ENCODE results near the gene LARP1.
A peak's percentile ranks its signal among the peaks of the same experiment; 100 is the strongest.

The LARP1 gene

DNA sequence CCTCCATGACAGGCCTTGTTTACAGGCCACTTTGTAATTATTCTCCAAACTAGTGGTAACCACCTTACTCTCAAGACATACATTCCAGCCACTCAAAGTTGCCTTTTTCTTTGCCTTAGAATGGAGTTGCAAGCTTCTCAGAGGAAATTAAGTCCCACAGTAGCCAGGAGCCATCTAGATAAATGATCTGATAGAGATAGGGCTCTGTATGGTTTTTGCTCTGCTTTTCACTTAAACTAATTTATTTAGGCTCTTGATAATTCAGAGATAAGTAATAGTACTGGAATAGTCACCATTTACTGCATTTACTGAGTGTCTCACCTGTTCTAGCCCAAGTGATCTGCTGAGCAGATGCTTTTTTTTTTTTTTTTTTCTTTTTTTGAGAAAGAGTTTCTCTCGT, 7.5 kb downstream of the LARP1 start:
- no peak for DNase-seq

- DNase-seq, result no peak
Measured at GRCh38 chr5:154764967-154765366, 9.8 kb downstream of the LARP1 start.

- no peak for DNase-seq
Measured at GRCh38 chr5:154765396-154765925, 10.3 kb downstream of the LARP1 start.

GRCh38 chr5:154766558-154767281, 11.5 kb downstream of the LARP1 start:
- DNase-seq, result no peak

GRCh38 chr5:154767576-154767975, 12.4 kb downstream of the LARP1 start:
- no peak for DNase-seq

GRCh38 chr5:154768207-154768606, 13.0 kb downstream of the LARP1 start:
- no peak for DNase-seq

DNA sequence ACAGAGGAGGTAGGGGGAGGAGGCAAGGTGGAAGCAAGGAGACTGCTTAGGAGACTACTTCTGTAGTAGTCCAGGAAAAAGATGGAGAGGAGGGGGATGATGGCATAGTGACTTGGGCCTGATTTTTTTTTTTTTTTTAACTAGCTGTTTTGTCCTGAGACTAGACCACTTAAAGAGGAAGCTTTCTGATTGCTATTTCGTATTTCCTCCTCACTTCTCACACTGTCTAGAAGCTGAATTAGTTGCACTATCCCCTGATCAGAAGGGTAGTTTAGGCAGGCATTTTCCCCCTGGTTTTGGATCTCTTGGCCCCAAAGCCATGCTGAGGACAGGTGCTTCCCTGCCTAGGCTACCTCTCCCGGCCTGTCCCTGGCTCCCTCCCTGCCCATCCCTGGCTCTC, 14.9 kb downstream of the LARP1 start:
- DNase-seq, result no peak

DNA sequence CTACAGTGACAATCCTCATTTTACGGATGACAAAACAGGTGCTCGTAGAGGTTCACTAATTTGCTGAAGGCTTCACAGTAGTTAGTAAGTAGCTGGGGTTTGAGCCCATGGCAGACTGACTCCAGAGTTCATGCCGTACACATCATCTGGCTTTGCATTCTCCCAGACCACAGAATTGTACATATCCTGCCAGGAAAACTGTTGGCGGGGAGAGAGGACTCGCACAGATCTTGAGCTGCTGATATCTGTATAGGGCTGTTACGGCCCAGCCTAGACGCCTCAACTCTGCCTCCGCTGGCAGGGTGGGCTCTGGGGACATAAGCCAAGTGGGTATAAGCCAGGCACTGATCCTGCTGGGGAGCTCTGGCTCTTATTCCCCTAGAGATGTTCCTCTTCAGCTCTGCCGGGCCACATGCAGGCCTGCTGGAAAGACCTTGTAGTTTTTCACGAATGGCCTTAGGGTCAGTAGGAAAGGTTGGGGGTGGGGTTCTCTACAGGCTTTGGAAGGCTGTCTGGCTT, 16.3 kb downstream of the LARP1 start:
- peak; percentile 85 for DNase-seq

- no peak for DNase-seq
Measured at GRCh38 chr5:154773326-154773725, 18.1 kb downstream of the LARP1 start.

GRCh38 chr5:154776167-154776566, 21.0 kb downstream of the LARP1 start:
- DNase-seq, result no peak

- DNase-seq, result no peak
Measured at GRCh38 chr5:154778534-154778933, 23.4 kb downstream of the LARP1 start.

GRCh38 chr5:154779105-154779504, 23.9 kb downstream of the LARP1 start:
- no peak for DNase-seq

- no peak for DNase-seq
Measured at GRCh38 chr5:154780128-154780527, 25.0 kb downstream of the LARP1 start.

- no peak for DNase-seq
Measured at GRCh38 chr5:154782326-154782725, 27.1 kb downstream of the LARP1 start.

DNA sequence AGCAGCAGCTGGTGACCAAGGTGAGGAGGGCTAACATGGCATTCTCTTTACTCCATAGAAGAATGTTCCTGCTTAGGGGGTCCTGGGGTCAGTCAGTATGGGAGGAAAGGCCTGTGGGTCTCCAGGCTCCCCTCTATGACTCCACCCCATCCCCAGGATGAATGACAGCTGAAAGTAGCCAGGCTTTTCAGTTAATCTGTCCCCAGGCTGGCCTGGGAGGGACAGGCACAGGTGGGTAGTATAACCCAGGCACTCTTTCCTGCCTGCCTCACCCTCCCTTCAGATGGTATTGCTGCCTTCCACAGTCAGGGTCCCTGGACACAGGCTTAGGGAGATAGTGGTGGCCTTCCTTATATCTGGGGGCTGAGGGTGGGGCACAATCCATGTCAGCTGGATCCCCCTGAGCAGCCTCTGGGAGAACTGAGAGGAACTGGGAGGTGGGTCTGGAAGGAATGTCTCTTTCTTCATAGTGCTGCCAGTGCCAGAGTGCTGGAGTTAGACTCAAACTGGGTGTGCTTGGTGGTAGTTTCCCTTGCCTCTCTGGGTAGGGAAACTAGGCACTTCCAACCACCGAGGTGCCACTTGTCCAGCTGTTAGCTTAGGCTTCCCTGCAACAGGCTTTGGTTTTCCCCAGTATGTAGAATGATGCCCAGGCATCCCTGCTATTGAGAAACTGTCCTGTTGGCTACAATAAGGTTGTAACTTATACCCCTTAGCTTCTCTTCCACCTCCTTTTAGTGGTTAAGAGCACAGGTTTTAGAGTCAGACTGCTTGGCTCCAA, 27.8 kb downstream of the LARP1 start:
- no peak for DNase-seq

DNA sequence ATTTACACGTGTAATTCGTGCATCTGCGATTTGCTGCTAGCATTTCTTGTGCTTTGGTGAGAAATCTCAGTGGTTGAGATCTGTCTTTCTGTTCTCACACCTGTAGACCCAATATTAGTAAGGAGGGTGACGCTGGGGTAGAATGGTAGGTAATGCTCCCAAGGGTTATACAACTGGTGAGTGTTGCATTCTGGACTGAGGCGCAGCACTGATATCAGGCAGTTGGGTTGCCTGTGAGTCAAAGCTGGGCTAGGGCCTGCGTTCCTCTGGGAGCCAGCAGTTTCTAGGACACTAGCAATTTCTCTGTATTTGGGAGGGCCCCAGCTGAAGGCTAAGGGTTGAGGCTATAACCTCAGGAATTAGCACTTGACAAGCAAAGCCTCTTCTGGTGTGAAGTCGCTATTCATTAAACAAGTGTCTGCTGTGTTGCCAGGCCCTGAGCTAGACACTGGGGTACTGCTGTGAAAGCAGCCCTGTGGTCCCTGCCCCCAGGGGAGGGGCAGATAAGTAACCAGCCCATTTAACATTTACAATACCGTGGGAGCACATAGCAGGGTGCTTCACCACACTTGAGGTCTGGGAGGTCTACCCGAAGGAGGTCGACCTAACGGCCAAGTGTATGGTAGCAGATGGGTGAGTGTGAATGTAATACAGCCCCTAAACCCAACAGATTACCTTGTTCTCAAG, 28.7 kb downstream of the LARP1 start:
- DNase-seq, result no peak

- DNase-seq, result no peak
Measured at GRCh38 chr5:154784856-154785255, 29.7 kb downstream of the LARP1 start.

DNA sequence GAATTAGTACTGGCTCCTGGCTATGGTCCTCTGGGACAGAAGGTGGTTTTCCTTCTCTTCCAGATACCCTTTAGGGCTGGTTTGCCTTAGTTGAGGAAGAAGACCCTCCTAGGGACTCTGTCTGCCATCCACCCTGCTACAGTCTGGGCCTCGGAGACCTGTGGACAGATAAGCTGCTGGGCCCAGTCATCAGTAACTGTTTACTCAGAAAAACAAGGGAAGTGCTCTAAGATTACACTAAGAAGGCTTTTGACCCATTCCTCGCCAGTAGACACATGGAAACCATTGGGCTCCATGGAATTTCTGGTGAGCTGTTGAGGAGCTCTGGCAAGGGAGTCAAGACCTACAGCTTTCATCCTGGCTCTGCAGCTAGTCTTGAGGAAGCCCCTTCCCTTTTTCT, 31.2 kb downstream of the LARP1 start:
- no peak for DNase-seq

- no peak for DNase-seq
Measured at GRCh38 chr5:154788212-154788611, 33.0 kb downstream of the LARP1 start.

- no peak for DNase-seq
Measured at GRCh38 chr5:154791535-154791934, 36.4 kb downstream of the LARP1 start.

DNA sequence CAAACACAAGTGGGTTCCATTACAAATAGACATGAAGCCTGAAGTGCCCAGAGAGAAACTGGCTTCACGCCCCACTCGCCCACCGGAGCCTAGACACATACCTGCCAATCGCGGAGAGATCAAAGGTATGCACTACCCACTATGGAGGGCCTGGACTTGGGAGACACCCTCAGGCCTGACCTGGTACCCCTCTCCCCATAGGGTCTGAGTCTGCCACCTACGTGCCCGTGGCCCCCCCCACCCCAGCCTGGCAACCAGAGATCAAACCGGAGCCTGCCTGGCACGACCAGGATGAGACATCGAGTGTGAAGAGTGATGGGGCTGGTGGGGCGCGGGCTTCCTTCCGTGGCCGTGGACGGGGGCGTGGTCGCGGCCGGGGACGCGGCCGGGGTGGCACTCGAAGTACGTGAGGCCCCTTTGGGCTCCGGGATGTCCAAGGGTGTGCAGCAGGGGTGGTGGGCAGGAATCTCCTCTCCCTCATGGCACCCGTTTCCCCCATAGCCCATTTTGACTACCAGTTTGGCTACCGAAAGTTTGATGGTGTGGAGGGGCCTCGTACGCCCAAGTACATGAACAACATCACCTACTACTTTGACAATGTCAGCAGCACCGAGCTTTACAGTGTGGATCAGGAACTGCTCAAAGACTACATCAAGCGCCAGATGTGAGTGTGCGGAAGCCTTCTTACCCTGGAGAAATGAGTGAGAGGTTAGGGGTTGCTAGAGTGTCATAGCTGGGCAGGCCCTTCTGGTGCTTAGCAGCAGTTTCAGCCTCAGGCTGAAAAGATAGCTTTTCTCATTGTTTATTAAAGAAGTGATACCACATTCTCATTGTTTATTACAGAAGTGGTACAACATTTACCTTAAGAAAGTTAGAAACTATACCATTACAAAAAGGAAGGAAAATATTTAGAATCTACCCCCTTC, 38.7 kb downstream of the LARP1 start:
- DNase-seq, result peak; percentile 68

GRCh38 chr5:154794525-154795234, 39.5 kb downstream of the LARP1 start:
- no peak for DNase-seq
